Adipose tissue (tissue), 3 donors: ENCODE data around the gene MRPS15. TPM values are rescaled to one million over a fixed set of nuclear protein-coding genes. Genes with fewer than 3 reads are reported as not detected.

Source experiments
- H3K27ac ChIP-seq: one replicate; pipeline ENCODE4 v1.5.1; 2013; ENCODE audit warnings: low read depth, low read length
- WGBS, 3 donors: extraction: QIAGEN DNeasy Blood & Tissue Kit; methylation state at CpG; one replicate each; pipeline ENCODE4 v1.1.7; 2013; 5-methylcytosine and 5-hydroxymethylcytosine counted together
- polyA plus RNA-seq, 3 donors: library from polyadenylated mRNA; stranded (reverse); fragments of 200-250 nt; gene quantifications; one replicate each; pipeline ENCODE4 v1.2.3, GENCODE V29; 2013
- donor health status: healthy with polysubstance abuse.
- donor health status: Bipolar disorder and iron deficiency.
- donor health status: healthy.

The MRPS15 gene
- polyA plus RNA-seq, 3 donors = 69.1 to 142 (median 130) TPM

DNA sequence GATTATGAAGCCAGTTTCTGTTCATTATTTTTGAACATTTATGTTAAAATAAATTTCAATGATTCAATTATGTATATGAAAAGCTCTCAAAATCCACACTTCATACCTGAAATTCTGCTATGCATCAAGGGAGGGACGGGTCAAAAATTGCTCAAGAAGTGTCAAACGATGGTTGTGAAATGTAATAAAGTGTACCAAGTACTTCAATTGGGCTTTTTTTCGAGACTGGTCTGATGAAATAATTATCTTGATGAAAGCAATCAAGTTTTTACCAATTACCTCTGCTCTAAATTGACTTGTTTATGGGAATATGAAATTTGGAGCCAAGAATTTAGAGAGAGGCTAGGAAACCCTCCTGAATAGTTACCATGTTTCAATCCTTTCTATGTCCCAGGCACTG, 21.8 kb downstream of the MRPS15 start:
- H3K27ac ChIP-seq = no peak overlapping the region
- 54 to 83% (median 67%) methylated on average over 3 of the region's 3 CpGs for WGBS, 3 donors

DNA sequence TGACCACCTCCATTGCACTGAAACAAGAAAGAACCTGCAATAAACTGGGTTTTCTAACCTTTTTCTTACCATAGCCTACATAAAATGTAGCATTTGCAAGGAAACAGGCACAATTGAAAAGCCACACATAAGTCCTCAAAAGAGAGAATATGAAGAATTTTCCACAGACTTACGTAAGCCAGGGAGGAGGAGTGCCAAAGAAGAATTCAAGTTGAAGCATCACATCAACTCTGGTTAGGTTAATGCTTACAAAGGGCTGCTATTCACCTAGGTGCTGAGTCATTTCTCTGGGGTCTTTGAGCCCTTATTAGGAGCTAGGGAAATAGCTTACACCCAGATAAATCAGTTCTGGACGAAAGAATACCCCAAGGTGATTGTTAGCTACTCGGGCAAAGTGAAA, 23.5 kb downstream of the MRPS15 start:
- H3K27ac ChIP-seq = no peak overlapping the region
- WGBS, 3 donors = 84 to 85% (median 85%) methylated on average over 3 of the region's 3 CpGs

DNA sequence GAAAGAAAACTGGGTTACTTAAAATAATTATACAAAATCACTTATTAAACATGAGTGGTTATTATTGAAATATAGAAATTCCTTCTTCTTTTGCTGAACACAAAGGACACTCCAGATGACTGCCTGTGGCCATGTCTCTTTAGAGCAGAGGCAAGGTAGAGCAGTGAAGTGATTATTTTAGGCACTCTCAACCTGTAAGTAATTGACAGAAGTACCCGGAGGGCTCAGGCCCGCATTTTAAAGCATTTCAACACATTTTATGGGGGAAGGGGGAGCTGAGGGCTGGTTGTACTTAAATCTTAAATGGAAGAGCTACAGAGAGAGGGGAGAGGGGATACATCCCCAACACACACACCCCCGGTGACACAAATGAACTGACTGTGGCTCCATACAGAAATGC, 24.1 kb downstream of the MRPS15 start:
- no peak overlapping the region for H3K27ac ChIP-seq
- WGBS, 3 donors = 78 to 79% (median 78%) methylated on average over 3 of the region's 3 CpGs

DNA sequence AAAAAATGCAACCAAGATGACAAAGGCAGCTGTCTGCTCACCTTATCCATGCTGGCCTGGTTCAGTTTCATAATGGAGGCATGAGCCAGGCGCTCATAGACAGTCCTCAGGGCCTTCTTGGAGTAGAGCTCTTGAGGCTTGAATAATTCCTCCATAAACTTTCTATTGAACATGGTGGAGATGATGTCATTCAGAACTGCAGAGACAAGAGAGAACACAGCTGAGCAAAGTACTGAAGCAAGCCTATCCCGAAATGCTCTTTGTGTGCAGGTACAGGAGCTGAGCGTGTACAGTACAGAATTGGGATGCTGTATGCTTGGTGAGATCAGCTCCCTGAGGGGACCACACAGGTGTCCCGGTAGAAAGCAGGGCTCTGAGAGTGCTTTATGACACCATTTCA, 25.5 kb downstream of the MRPS15 start:
- no peak overlapping the region for H3K27ac ChIP-seq
- 93 to 95% (median 95%) methylated on average over 4 of the region's 4 CpGs for WGBS, 3 donors

DNA sequence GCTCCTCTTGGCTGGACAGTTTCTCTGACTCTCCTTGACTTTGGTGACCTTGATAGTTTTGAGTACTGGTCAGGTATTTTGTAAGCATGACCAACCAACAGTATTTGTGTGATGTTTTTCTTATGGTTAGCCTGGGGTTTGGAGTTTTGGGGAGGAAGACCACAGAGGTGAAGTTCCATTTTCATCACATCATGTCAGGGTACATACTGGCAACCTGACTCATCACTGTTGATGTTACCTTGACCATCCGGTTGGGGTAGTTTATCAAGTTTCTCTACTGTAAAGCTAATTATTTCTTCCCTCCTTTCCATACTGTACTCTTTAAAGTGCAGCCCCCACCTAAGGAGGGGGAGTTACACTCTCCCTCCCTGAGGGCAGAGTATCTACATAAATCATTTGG, 27.4 kb downstream of the MRPS15 start:
- 83 to 87% (median 85%) methylated on average over 1 of the region's 1 CpG for WGBS, 3 donors
- H3K27ac ChIP-seq = no peak overlapping the region

DNA sequence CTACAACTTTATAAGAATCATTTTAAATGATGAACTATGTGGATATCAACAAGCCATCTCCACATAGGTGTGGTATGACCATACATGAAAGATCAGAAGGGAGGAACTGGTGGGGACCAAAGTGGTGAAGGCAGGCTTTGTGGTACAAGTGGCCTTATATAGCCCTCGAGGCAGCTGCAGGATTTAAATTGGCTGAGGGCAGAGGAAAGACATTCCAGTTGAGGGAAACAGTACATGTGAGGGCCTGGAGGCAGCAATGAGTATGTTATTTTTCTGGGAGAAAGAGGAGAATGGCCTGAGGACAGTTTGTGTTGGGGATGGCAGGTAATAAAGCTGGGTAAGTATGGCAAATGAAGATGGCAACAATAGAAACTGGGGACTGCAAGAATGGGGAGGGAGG, 31.1 kb downstream of the MRPS15 start:
- no peak overlapping the region for H3K27ac ChIP-seq
- WGBS, 3 donors = 46 to 52% (median 48%) methylated on average over 1 of the region's 1 CpG

DNA sequence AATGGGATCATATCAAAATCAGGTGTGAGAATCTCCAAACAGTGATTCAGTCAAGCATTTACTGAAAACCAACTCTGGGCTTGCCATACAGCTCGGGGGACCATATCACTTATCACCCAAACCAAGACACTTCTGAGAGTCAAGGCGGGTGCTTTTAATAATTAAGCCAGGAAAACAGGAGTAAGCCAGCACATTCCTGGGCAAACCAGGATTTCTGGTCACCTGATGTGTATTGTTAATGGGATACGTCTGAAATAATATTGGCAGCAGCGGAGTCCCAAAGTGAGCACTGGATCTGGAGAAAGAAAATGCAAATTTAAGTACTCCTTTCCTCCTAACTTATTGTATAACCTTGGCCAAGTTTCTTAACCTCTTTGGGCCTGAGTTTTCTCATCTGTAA, 31.6 kb downstream of the MRPS15 start:
- WGBS, 3 donors = 24 to 72% (median 59%) methylated on average over 4 of the region's 4 CpGs
- no peak overlapping the region for H3K27ac ChIP-seq

DNA sequence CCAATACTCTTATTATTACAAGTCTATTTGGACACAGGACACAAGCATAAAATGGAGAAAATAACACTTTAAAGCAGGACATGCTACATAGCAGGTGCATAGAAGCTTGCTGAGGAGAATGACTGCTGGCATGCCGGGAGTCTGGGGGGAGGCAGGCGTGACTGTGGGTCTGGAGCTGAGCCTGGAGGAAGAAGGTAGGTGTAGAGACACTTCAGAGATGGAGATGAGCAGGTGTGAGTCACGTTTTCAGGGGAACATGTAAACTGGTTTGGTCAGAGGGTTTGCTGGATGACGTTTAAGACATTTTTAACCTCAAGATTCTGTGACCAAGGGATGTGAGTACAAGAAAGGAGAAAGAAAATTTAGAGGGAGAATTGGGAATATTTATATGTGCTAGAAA, 38.4 kb downstream of the MRPS15 start:
- 83 to 87% (median 83%) methylated on average over 4 of the region's 4 CpGs for WGBS, 3 donors
- H3K27ac ChIP-seq = no peak overlapping the region

DNA sequence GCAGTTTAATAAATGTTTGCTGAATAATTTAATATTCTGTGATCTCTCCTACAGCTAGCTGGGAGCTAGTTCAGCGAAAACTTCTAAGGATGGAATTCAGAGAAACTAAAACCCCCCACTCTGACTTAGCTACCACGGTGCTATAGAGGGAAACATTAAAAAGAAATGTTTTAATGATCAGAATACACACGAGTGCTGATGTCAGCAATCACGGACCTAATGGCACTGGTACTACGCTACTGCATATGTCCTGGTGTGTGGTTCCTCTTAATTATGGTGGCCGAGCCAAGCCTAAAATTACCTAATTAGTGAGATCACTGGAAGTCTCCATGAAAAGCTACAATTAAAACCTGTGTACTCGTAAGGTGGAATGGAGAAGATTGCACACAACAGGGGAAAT, 42.5 kb downstream of the MRPS15 start:
- 78 to 85% (median 84%) methylated on average over 7 of the region's 7 CpGs for WGBS, 3 donors

DNA sequence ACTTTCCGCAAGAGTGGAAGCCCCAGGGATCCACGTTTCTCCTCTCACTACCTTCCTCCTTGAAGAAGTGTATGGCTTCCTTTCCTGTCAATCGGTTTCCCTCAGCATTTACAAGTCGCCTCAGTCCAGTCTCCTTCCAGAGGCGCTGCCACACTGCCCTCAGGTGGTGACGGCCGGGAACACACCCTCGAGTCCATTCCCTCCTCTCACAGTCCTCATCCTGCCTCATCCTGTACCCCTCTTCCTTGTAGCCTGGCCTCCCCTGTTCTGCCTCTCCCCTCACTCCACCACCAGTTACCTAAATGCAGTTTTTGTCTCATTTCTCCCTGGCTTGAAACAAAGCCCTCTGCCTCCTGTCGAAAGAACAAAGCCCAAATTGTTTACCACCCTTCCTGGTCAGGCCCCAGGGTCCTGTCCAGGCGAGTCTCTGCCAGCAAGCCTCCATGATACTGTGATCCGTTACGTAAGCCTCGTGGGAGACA, 43.3 kb downstream of the MRPS15 start:
- WGBS, 3 donors = 12 to 14% (median 13%) methylated on average over 13 of the region's 13 CpGs
- H3K27ac ChIP-seq = no peak overlapping the region

More for the DNA sequence above, 42.5 kb downstream of the MRPS15 start:
- no peak overlapping the region for H3K27ac ChIP-seq

DNA sequence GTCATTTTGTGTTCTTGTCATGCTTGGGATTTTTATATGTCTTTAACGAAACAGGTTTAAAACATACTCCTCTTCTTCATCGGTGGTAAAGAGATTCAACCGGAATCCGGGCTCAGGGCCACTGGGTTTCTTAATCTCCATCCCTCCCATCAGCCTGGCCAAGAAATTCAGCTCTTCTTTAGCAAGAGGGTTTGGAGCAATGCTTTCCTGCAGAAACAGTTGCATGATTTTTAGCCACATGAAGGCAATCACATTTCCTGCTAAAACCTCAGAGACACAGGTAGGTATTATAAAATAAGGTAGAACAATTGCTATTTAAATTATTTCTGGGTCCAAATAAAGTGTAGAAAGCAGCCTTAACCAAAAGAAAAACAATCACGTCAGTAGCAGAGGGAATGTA, 43.8 kb downstream of the MRPS15 start:
- 14 to 49% (median 22%) methylated on average over 5 of the region's 5 CpGs for WGBS, 3 donors
- no peak overlapping the region for H3K27ac ChIP-seq

DNA sequence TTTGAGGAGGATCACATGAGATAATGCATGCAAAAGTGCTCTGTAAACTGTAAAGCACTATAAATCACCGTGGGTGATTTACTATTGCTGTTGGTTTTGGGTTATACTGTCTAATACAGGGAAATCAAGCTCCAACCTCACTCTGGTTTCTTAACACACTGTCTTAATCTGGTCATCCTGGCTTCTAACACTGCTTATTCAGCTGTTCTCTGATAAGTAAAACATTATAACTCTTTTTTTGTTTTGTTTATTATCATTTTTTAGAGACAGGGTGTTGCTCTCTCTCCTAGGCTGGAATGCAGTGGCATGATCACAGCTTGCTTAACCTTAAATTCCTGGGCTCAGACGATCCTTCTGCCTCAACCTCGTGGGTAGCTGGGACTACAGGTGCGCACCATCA, 44.6 kb downstream of the MRPS15 start:
- WGBS, 3 donors = 64 to 83% (median 67%) methylated on average over 4 of the region's 4 CpGs
- no peak overlapping the region for H3K27ac ChIP-seq

DNA sequence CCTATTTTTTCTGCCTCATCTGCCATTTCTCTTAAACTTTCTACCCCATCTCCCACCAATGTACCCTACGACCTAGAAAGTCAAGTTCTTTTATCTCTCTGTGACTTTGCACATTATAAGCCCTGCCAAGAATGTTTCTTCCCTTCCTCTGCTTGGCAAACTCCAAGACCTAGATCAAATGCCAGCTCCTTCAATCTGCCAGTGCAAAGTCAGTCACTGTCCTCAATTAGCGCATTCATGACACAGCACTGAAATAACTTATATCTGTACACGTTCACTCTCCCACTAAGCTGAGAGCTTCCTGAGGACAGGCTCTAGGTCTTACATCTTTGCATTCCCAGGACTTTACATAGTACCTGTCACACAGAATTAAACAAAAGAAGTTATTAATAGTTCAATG, 45.0 kb downstream of the MRPS15 start:
- H3K27ac ChIP-seq = no peak overlapping the region
- 68 to 75% (median 74%) methylated on average over 3 of the region's 3 CpGs for WGBS, 3 donors

DNA sequence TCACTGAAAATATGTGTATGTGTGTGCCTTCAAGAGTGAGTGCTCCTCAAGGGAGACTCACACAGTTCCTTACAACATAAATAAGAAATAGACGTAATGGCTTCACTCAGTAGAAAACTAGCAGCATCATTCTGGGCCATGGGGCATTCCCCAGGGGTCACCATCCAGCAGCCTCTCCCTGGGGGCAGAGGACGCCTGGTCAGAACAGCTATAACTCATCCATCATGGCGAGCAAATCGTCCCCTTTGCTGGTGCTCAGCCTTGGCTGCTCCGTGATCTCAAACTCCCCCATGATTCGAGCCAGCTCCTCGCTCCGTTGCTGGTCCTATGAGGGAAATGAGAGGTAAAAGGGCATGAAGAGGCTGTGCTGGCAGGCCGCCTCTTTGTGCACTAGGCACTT, 46.3 kb downstream of the MRPS15 start:
- no peak overlapping the region for H3K27ac ChIP-seq
- 80 to 87% (median 82%) methylated on average over 9 of the region's 9 CpGs for WGBS, 3 donors

DNA sequence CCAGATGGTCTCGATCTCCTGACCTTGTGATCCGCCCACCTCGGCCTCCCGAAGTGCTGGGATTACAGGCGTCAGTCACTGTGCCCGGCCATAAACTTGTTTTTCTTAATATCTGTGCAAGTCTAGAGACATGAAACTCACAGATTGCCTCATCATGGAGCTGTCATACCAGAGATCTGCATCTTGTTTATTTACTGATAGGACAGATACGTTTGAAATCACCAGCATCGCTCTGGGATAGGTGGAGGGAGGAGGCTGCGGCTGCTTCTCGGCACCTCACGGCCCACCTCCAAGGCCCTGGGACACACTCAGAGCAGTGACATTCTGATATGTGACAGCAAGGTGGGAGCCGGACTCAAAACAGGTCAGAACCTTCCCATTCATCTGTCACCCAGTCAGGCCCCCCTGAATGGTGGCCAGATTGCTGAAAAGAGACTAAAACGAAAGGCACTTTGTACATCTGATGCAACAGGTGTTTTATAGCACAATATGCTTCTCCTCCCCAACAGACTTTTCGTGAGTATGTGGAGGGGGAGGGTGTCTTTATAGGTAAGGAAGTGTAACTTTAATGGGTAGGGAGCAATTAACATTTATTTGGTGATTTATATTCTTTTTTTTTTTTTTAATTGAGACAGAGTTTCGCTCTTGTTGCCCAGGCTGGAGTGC, 48.4 kb downstream of the MRPS15 start:
- H3K27ac ChIP-seq = no peak overlapping the region
- WGBS, 3 donors = 81 to 87% (median 85%) methylated on average over 15 of the region's 15 CpGs

DNA sequence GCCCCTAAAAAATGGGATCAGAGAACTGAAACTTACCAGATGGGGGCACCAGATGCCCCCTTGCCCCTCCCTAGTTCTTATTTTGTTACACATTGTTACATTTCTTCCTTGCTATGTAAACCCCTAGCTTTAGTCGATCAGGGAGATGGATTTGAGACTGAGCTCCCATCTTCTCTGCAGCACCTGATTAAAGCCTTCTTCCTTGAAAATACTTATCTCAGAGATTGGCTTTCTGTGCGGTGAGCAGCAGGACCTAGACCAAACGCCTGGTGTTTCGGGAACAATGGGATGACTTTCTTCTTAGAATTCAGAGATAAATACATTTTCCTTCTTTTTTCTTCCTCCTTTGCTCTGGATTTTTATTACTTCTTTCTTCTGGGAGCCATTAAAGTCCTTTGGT, 49.8 kb downstream of the MRPS15 start:
- WGBS, 3 donors = 89 to 93% (median 91%) methylated on average over 4 of the region's 4 CpGs
- no peak overlapping the region for H3K27ac ChIP-seq

DNA sequence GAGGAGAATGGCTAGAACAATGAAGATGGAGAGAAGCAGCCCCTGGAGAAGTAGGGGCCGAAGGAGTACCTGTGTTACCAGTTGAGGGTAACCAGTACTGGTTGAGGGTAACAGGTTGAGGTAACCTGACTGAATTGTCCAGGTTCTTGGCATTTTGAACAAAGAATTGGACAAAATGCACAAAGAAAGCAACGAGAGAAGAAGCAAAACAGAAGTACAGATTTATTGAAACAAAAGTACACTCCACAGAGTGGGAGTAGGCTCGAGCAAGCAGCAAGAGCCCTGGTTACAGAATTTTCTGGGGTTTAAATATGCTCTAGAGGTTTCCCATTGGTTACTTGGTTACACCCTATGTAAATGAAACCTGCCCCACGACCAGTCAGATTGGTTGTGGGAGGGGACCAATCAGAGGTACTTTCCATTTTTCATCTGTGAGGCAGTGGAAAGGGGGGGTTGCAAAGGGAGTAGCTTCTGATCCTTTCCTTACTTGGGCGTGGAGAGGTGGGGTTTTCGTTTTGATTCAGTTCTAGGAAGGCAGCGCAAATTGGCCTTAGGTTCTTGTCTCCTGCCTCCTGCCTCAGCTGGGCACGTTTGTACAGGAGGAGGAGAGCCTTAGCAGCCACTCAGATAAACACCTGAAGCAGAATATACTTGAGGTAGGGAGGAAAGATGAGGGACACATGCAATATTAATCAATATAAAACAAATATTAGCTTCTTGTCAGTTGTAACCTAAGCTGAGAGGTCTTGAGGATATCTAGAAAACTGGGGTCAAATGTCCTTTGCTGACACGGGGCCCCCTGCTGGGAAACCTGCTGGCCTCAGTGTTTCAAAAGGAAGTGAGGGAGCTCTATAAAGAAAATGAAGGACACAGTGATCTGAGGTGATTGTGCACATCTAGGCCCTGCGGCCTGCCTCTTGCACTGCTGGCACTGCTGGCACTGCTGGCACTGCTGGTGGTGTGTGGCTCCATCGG, 52.2 kb downstream of the MRPS15 start:
- WGBS, 3 donors = 51 to 64% (median 53%) methylated on average over 11 of the region's 11 CpGs
- no peak overlapping the region for H3K27ac ChIP-seq

DNA sequence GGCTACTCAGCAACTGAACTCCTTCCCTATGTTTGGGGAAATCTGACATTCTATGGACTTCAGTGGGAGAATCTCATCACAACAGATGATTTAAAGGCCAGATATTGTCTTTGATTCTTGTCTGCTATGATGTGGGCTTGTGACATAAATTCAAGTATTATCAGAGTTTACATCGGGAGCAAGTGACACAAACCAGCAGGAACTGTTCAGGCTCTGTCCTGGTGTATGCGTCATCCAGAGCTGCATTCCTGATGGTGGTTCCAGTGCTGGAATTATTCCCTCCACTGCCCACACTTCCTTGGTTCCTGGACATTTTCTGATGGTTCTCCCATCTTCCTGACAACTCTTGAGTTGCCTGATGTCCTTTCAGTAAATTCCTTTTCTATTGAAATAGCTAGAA, 55.7 kb downstream of the MRPS15 start:
- no peak overlapping the region for H3K27ac ChIP-seq
- WGBS, 3 donors = 70 to 90% (median 71%) methylated on average over 2 of the region's 2 CpGs

DNA sequence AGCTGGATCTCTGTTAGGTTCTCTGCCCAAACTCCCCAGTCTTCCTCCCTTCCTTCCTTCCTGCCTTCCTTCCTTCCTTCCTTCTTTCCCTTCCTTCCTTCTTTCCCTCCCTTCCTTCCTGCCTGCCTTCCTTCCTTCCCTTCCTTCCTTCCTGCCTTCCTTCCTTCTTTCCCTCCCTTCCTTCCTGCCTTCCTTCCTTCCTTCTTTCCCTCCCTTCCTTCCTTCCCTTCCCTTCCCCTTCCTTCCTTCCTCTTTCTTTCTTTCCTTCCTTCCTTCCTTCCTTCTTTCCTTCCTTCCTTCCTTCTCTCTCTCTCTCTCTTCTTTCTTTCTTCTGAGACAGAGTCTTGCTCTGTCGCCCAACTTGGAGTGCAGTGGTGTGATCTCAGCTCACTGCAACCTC, 57.7 kb downstream of the MRPS15 start:
- no peak overlapping the region for H3K27ac ChIP-seq
- WGBS, 3 donors = 88 to 100% (median 97%) methylated on average over 1 of the region's 1 CpG
